GM06990 (cell line): Measurements from ENCODE around the gene KRTAP5-6.

Source experiments
- DNase-seq: peaks from one replicate; pipeline ENCODE4 v3.0.0-alpha.2; 2011; ENCODE audit not compliant: insufficient read length; ENCODE audit errors: extremely low read depth
- H3K27me3 ChIP-seq: replicated peaks from 2 replicates; pipeline ENCODE4 v1.6.0; 2011; ENCODE audit warnings: low read length; ENCODE audit not compliant: control insufficient read depth, insufficient read depth
- H3K36me3 ChIP-seq: 2 replicates; pipeline ENCODE4 v1.5.1; 2011; ENCODE audit warnings: low read length; ENCODE audit not compliant: control insufficient read depth, insufficient read depth
- H3K4me3 ChIP-seq: replicated peaks from 2 replicates; pipeline ENCODE4 v1.5.1; 2011; ENCODE audit warnings: low read depth, mild to moderate bottlenecking, control low read depth, low read length
- TF ChIP-seq, protein P1 (sequence below): IDR thresholded peaks from 2 replicates; pipeline ENCODE4 v1.5.1; 2011; ENCODE audit warnings: low read length, control low read depth, mild to moderate bottlenecking, inconsistent platforms; ENCODE audit not compliant: insufficient read depth, poor library complexity, severe bottlenecking

KRTAP5-6 gene

GRCh38 chr11:1707751-1708150, 10.8 kb downstream of the KRTAP5-6 start:
- Histone ChIP-seq H3K27me3 (no peaks in the 10 kb centered on the region; the same call in none of the 2 replicates), H3K4me3 (no peak overlapping the region), H3K36me3 (no peaks in the 10 kb centered on the region)
- no peak for DNase-seq
- TF ChIP-seq, protein P1, sequence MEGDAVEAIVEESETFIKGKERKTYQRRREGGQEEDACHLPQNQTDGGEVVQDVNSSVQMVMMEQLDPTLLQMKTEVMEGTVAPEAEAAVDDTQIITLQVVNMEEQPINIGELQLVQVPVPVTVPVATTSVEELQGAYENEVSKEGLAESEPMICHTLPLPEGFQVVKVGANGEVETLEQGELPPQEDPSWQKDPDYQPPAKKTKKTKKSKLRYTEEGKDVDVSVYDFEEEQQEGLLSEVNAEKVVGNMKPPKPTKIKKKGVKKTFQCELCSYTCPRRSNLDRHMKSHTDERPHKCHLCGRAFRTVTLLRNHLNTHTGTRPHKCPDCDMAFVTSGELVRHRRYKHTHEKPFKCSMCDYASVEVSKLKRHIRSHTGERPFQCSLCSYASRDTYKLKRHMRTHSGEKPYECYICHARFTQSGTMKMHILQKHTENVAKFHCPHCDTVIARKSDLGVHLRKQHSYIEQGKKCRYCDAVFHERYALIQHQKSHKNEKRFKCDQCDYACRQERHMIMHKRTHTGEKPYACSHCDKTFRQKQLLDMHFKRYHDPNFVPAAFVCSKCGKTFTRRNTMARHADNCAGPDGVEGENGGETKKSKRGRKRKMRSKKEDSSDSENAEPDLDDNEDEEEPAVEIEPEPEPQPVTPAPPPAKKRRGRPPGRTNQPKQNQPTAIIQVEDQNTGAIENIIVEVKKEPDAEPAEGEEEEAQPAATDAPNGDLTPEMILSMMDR, result no peak

GRCh38 chr11:1708716-1709115, 11.7 kb downstream of the KRTAP5-6 start:
- TF ChIP-seq, protein P1, result no peak
- Histone ChIP-seq H3K36me3 (no peaks in the 10 kb centered on the region), H3K27me3 (no peaks in the 10 kb centered on the region; the same call in none of the 2 replicates)

GRCh38 chr11:1714908-1715885, 18.2 kb downstream of the KRTAP5-6 start:
- H3K36me3 ChIP-seq, result no peaks in the 10 kb centered on the region
- no peak overlapping the region for H3K4me3 ChIP-seq
- peaks cover 1% of the 10 kb centered on the region for H3K27me3 ChIP-seq
- DNase-seq, result no peak
- TF ChIP-seq, protein P1, result no peak

More at GRCh38 chr11:1708716-1709115, 11.7 kb downstream of the KRTAP5-6 start:
- DNase-seq, result no peak
- no peak overlapping the region for H3K4me3 ChIP-seq

DNA sequence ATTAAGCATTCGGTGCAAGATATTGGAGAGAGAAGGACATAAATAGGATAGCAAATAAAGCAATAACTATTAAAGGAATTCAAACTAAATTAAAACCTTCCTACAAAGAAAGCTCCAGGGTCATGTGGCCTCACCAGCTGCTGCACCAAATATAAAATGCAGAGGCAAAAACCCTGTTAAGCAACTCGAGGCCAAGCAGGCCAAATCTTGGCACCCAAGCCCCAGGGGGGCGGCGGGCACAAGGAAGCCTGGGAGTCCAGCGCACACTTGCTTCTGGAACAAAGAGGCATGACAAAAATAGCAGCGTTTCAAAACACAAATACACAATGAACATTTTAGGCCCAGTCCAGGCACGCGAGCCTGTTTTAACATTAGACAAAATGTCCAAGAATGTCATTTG, 20.8 kb downstream of the KRTAP5-6 start:
- Histone ChIP-seq H3K4me3 (no peak overlapping the region), H3K27me3 (peaks cover 1% of the 10 kb centered on the region), H3K36me3 (no peaks in the 10 kb centered on the region)
- no peak for DNase-seq
- TF ChIP-seq, protein P1, result no peak

DNA sequence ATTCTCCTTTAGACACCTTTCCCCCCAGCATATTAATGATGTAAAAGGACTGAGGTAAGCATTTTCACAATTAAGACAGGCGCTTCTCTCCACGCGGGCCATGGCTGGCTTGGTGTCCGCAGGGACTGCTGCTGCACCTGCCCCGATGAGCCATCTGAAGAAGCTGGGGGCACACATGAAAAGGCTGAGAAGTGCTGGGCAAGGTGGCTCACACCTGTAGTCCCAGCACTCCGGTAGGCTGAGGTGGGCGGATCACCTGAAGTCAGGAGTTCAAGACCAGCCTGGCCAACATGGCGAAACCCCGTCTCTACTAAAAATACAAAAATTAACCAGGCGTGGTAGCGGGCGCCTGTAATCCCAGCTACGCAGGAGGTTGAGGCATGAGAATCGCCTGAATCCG, 21.3 kb downstream of the KRTAP5-6 start:
- Histone ChIP-seq H3K27me3 (peaks cover 1% of the 10 kb centered on the region), H3K4me3 (no peak overlapping the region), H3K36me3 (no peaks in the 10 kb centered on the region)
- TF ChIP-seq, protein P1, result no peak
- no peak for DNase-seq
